B cell (primary cell): ENCODE measurements around the gene ALDH1L2. TPM values are rescaled to one million over a fixed set of nuclear protein-coding genes. Genes with fewer than 3 reads are reported as not detected.
A peak's percentile ranks its signal among the peaks of the same experiment; 100 is the strongest.

Experiments
- ATAC-seq: fragments of 200-7000 bp; cut with Tn5 transposase; one replicate; pipeline ENCODE4 v1.10.0; 2021; ENCODE audit warnings: low read depth, mild to moderate bottlenecking, moderate number of reproducible peaks, moderate library complexity
- CTCF ChIA-PET: fragments of 350-600 bp; sonication (Branson Sonifier 250); formaldehyde crosslinking; loops from one replicate; lab custom pipeline; 2021; ENCODE audit warnings: antibody characterized with exemption, inconsistent platforms; lab: Charles Lee
- POLR2A ChIA-PET: fragments of 350-600 bp; sonication (Branson Sonifier 250); formaldehyde crosslinking; loops from one replicate; lab custom pipeline; 2021; ENCODE audit warnings: antibody characterized with exemption; lab: Charles Lee
- DNase-seq: peaks from one replicate; pipeline ENCODE4 v3.0.0; 2013
- H2AFZ ChIP-seq: 2 replicates; pipeline ENCODE4 v1.6.1; 2012; ENCODE audit warnings: mild to moderate bottlenecking, low read depth, low read length; ENCODE audit not compliant: insufficient read depth, poor library complexity, severe bottlenecking
- H3K27ac ChIP-seq, 2 donors: 1 replicate in 1 of 2; 2 replicates in 1 of 2; pipeline ENCODE4 v1.5.1; 2012 to 2013; ENCODE audit warnings: low read length in 2 of 2, mild to moderate bottlenecking in 2 of 2, moderate library complexity in 1 of 2
- H3K27me3 ChIP-seq, 4 experiments: fragments of 200-600 bp in 1 of 4; sonication (generic) in 1 of 4; replicated peaks in 1 of 4; 1 replicate in 2 of 4; 2 replicates in 2 of 4; pipeline versions ENCODE4 v1.6.1 to v1.7.0; 2013 to 2016; ENCODE audit warnings: low read length in 3 of 4, mild to moderate bottlenecking in 2 of 4, mixed read lengths in 1 of 4, moderate library complexity in 1 of 4; ENCODE audit not compliant: insufficient read depth in 4 of 4, control insufficient read depth in 3 of 4; ENCODE audit errors: control extremely low read depth in 1 of 4
- H3K36me3 ChIP-seq, 2 experiments: replicated peaks in 1 of 2; 1 replicate in 1 of 2; 2 replicates in 1 of 2; pipeline versions ENCODE4 v1.6.1 to v1.7.1; 2013; ENCODE audit warnings: low read length in 1 of 2; ENCODE audit not compliant: insufficient read depth in 2 of 2, control insufficient read depth in 1 of 2; ENCODE audit errors: control extremely low read depth in 1 of 2, extremely low read depth in 1 of 2
- H3K4me1 ChIP-seq, 2 donors: fragments of 200-600 bp in 1 of 2; sonication (generic) in 1 of 2; 1 replicate in 1 of 2; 2 replicates in 1 of 2; pipeline versions ENCODE4 v1.5.1 to v1.6.1; 2013 to 2017; ENCODE audit warnings: low read length in 2 of 2; ENCODE audit not compliant: control insufficient read depth in 2 of 2, insufficient read depth in 2 of 2
- H3K4me2 ChIP-seq: replicated peaks from 2 replicates; pipeline ENCODE3; 2012; ENCODE audit warnings: mild to moderate bottlenecking, low read depth, low read length; ENCODE audit not compliant: poor library complexity, severe bottlenecking
- H3K4me3 ChIP-seq, 5 experiments: fragments of 200-600 bp in 1 of 5; sonication (generic) in 1 of 5; 1 replicate in 3 of 5; 2 replicates in 2 of 5; pipeline versions ENCODE4 v1.5.1 to v1.7.0; 2011 to 2016; ENCODE audit warnings: low read length in 4 of 5, mild to moderate bottlenecking in 4 of 5, low read depth in 2 of 5, control low read depth in 1 of 5, moderate library complexity in 1 of 5; ENCODE audit not compliant: insufficient read depth in 1 of 5; ENCODE audit errors: control extremely low read depth in 1 of 5, extremely low read depth in 1 of 5
- H3K79me2 ChIP-seq: fragments of 200-600 bp; sonication (generic); one replicate; pipeline ENCODE4 v1.6.0; 2016; ENCODE audit warnings: low read length; ENCODE audit not compliant: control insufficient read depth, insufficient read depth
- H3K9ac ChIP-seq: fragments of 200-600 bp; sonication (generic); 2 replicates; pipeline ENCODE4 v1.6.1; 2017; ENCODE audit warnings: mild to moderate bottlenecking, low read length, moderate library complexity
- H3K9me3 ChIP-seq, 3 donors: one replicate each; pipeline versions ENCODE4 v1.6.1 to v1.7.1; 2013; ENCODE audit warnings: low read length in 2 of 3; ENCODE audit not compliant: control insufficient read depth in 2 of 3, insufficient read depth in 1 of 3; ENCODE audit errors: control extremely low read depth in 1 of 3
- H4K20me1 ChIP-seq: 2 replicates; pipeline ENCODE4 v1.6.0; 2012; ENCODE audit warnings: mild to moderate bottlenecking, low read length; ENCODE audit not compliant: insufficient read depth, control insufficient read depth, poor library complexity, severe bottlenecking
- H3K27ac Mint-ChIP-seq: one replicate; pipeline ENCODE4 v1.8.0; 2021; ENCODE audit warnings: mixed read lengths
- H3K27me3 Mint-ChIP-seq: one replicate; pipeline ENCODE4 v1.8.0; 2021; ENCODE audit warnings: mixed read lengths
- H3K4me1 Mint-ChIP-seq: one replicate; pipeline ENCODE4 v1.8.0; 2021; ENCODE audit warnings: mixed read lengths
- H3K4me3 Mint-ChIP-seq: one replicate; pipeline ENCODE4 v1.8.0; 2021; ENCODE audit warnings: mixed read lengths
- H3K9me3 Mint-ChIP-seq: one replicate; pipeline ENCODE4 v1.8.0; 2022; ENCODE audit warnings: mixed read lengths; ENCODE audit not compliant: insufficient read depth
- EZH2 ChIP-seq: IDR thresholded peaks from 2 replicates; pipeline ENCODE4 v1.6.1; 2012; ENCODE audit warnings: borderline replicate concordance, low read depth, mild to moderate bottlenecking, moderate library complexity, low read length; ENCODE audit not compliant: insufficient read depth, poor library complexity, severe bottlenecking
- WGBS: methylation state at CpG from one replicate; pipeline ENCODE4 v1.1.5; 2013; ENCODE audit warnings: missing lambda C conversion rate; ENCODE audit not compliant: insufficient coverage; 5-methylcytosine and 5-hydroxymethylcytosine counted together
- intact Hi-C: fragments of 100-400 bp; cut with micrococcal nuclease; formaldehyde crosslinking; loops from one replicate; pipeline ENCODE4 v1.10.0; 2022
- polyA plus RNA-seq: library from polyadenylated mRNA; depleted of rRNA; stranded (reverse); fragments of >200 nt; gene quantifications from 2 replicates; pipeline ENCODE4 v1.2.3, GENCODE V29; 2012
- total RNA-seq, 2 donors: library from RNA; stranded (reverse); fragments of 120-200 nt in 1 of 2; gene quantifications; 1 replicate in 1 of 2; 2 replicates in 1 of 2; pipeline versions ENCODE4 v1.2.3 to v1.2.4, GENCODE V29; 2013 to 2022
- TF ChIP-seq, protein P1 (sequence below): fragments of 200-600 bp; IDR thresholded peaks from one replicate; pipeline ENCODE4 v1.8.0; 2022; ENCODE audit warnings: antibody characterized with exemption, mild to moderate bottlenecking

Gene ALDH1L2
- total and polyA plus RNA-seq, 2 donors (not counting 1 experiment from before 2014, with no cell fraction given), result 0.04 to 0.32 TPM

DNA sequence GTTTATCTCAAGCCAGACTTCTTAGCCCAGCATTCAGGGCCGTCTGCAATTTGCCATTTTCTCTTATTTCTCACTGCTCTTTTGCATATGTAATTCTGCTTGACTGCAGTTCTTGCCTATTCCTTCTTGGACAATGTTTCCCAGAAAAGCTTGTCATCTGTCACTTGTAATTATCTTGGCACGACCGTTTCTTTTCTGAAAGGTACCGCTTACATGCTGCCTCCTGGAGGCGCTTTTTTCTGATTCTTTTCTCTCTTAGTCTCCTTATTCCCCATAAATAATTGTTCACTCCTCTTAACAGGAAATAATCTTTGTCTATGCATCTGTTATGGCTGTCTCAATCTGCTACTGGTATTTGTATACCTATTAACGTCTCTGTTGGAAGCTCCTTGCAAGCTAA, 1.2 kb upstream of the ALDH1L2 start:
- Histone ChIP-seq H2AFZ (no peak overlapping the region), H4K20me1 (no peaks in the 10 kb centered on the region), H3K4me3 (no peak overlapping the region), H3K4me1 (peaks cover 11% of the 10 kb centered on the region in 2 donors), H3K36me3 (no peaks in the 10 kb centered on the region), H3K9ac (no peak overlapping the region), H3K27me3 (peaks cover 0 to 10% (median 3%) of the 10 kb centered on the region in 4 experiments), H3K27ac (no peak overlapping the region), H3K4me2 (no peak overlapping the region), H3K9me3 (peaks cover 0 to 15% (median 0%) of the 10 kb centered on the region in 3 donors), H3K79me2 (no peaks in the 10 kb centered on the region)
- ChIA-PET POLR2A (no interaction called here), CTCF (interaction anchor here (0.6 to 0.8 kb wide), 2 partner anchors 13 to 15 kb away, joined by 3 to 5 read pairs; no protein-coding TSS in a partner anchor)
- intact Hi-C loops, result loop anchor here (2.0 kb wide), 1 partner anchor 21 kb away; the partner anchor contains the start of gene WASHC4
- DNase-seq, result no peak
- H3K27me3 Mint-ChIP-seq, result peaks cover 25% of the 10 kb centered on the region
- H3K4me3 Mint-ChIP-seq, result peak overlapping the region; percentile 68
- no peak for TF ChIP-seq EZH2
- TF ChIP-seq, protein P1, sequence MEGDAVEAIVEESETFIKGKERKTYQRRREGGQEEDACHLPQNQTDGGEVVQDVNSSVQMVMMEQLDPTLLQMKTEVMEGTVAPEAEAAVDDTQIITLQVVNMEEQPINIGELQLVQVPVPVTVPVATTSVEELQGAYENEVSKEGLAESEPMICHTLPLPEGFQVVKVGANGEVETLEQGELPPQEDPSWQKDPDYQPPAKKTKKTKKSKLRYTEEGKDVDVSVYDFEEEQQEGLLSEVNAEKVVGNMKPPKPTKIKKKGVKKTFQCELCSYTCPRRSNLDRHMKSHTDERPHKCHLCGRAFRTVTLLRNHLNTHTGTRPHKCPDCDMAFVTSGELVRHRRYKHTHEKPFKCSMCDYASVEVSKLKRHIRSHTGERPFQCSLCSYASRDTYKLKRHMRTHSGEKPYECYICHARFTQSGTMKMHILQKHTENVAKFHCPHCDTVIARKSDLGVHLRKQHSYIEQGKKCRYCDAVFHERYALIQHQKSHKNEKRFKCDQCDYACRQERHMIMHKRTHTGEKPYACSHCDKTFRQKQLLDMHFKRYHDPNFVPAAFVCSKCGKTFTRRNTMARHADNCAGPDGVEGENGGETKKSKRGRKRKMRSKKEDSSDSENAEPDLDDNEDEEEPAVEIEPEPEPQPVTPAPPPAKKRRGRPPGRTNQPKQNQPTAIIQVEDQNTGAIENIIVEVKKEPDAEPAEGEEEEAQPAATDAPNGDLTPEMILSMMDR, result no peak
- H3K9me3 Mint-ChIP-seq, result no peaks in the 10 kb centered on the region
- peaks cover 11% of the 10 kb centered on the region for H3K4me1 Mint-ChIP-seq
- H3K27ac Mint-ChIP-seq, result no peak overlapping the region
- no peak for ATAC-seq
- WGBS, result 80% methylated on average over 1 of the region's 6 CpGs

DNA sequence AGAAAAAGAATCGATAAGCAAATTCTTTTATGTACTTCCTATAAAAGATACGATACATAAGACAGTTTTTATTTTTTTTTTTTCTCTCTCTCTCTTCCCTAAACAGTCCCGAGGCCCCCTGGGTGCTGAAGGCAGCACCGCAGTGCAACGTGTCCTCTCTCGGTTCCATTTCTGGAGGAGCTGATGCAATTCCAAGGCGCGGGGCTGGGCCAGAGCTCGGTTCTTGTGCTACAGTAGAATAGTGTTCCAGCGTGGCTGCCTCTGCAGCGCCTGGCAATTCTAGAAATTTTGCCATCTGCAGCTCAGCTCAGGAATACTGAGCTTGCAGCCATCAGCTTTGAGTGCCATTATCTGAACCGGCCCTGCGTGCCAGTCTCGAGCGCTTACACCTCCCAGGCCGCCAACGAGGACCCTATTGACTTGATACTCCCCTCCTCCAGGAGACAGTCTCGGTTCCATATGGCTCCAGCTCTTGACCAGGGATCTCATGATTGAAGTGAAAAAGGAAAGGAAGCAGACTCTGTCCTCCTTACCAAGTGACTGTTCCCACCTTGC, 630 bp downstream of the ALDH1L2 start:
- 8% methylated on average over 13 of the region's 18 CpGs for whole genome bisulfite sequencing
- peak overlapping the region; percentile 78 for H3K4me2 ChIP-seq
- H3K36me3 ChIP-seq, result no peaks in the 10 kb centered on the region
- peak overlapping the region; percentile 54 for H3K27ac Mint-ChIP-seq
- CTCF ChIA-PET, result interaction anchor here (0.6 kb wide), 1 partner anchor 758 kb away, joined by 6 read pairs; no protein-coding TSS in a partner anchor
- H3K27me3 Mint-ChIP-seq, result peaks cover 31% of the 10 kb centered on the region
- H3K79me2 ChIP-seq, result no peaks in the 10 kb centered on the region
- peak; percentile 29 for DNase-seq
- intact Hi-C loops, result loop anchor here (2.0 kb wide), 1 partner anchor 23 kb away; the partner anchor contains the start of gene WASHC4
- H3K9me3 Mint-ChIP-seq, result no peaks in the 10 kb centered on the region
- POLR2A ChIA-PET, result no interaction called here
- no peak for TF ChIP-seq EZH2
- TF ChIP-seq, protein P1, result no peak
- H4K20me1 ChIP-seq, result no peaks in the 10 kb centered on the region
- peaks cover 0 to 10% (median 3%) of the 10 kb centered on the region in 4 experiments for H3K27me3 ChIP-seq
- peak overlapping the region; percentile 86 for H3K4me3 Mint-ChIP-seq
- peak overlapping the region; percentile 66 for H2AFZ ChIP-seq
- no peak overlapping the region for H3K27ac ChIP-seq
- H3K4me3 ChIP-seq, result peak overlapping the region; percentile 15 to 47 (median 39)
- H3K4me1 ChIP-seq, result peaks cover 11% of the 10 kb centered on the region in 2 donors
- ATAC-seq, result no peak
- peaks cover 11% of the 10 kb centered on the region for H3K4me1 Mint-ChIP-seq
- H3K9ac ChIP-seq, result peak overlapping the region; percentile 47
- peaks cover 0 to 15% (median 0%) of the 10 kb centered on the region in 3 donors for H3K9me3 ChIP-seq
